HG03280 (cell line): ENCODE results near the gene SEC16A.

ENCODE experiments used
- ATAC-seq: cut with Tn5 transposase; IDR thresholded peaks from one replicate; pipeline ENCODE4 v1.9.1; 2021; ENCODE audit warnings: mild to moderate bottlenecking, moderate library complexity; ENCODE audit not compliant: unreplicated experiment

Gene SEC16A

GRCh38 chr9:136486131-136486530 is 3.3 kb upstream of the SEC16A start:
- ATAC-seq: no peak

DNA sequence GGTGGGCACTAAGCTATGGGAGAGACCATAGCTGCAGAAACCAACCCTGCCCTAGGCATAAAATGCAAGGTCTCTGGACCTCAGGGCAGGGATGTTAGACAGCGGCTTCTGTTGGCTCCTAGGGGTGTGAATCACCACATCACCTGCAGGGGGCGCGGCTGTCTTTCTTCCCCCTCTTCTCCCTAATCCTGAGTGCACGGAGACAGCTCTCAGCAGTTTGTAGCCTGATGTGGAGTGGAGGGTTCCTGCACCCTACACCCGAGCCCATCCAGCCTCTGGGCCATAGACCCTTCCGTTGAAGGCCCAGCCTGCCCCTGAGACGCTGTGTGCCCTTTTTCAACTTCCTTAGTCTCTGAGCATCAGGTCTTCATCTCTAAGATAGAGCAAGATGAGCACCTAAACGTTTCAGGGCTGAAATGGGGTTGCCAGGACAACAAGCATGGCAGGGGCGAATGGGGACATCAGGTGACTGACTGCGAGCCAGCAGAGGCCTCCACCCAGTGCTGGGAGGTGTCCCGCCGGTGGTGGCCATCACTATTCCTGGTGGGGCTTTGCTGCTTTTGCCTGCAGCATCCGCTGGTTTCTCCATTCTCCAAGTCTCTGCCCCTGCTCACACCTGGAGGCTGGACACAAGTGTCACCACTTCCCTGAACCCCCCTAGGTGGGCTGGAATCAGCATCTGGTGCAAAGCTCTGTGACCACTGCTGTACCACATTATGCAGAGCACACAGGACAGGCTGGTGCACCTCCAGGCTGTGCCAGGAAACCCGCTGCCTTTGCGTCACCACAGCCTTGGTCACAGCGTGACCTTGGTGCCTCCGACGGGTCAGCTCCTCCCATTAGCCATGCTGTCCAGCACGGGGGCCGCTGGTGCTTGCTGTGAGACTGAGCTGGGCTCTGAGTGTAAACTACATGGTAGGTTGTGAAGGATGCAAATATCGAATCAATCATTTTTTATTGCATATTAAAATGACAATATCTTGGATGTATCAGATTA is 2.5 kb upstream of the SEC16A start:
- no peak for ATAC-seq

- ATAC-seq: no peak
Measured at GRCh38 chr9:136484153-136485048, 1.6 kb upstream of the SEC16A start.

GRCh38 chr9:136483589-136484152 is 831 bp upstream of the SEC16A start:
- ATAC-seq: peak; percentile 62

DNA sequence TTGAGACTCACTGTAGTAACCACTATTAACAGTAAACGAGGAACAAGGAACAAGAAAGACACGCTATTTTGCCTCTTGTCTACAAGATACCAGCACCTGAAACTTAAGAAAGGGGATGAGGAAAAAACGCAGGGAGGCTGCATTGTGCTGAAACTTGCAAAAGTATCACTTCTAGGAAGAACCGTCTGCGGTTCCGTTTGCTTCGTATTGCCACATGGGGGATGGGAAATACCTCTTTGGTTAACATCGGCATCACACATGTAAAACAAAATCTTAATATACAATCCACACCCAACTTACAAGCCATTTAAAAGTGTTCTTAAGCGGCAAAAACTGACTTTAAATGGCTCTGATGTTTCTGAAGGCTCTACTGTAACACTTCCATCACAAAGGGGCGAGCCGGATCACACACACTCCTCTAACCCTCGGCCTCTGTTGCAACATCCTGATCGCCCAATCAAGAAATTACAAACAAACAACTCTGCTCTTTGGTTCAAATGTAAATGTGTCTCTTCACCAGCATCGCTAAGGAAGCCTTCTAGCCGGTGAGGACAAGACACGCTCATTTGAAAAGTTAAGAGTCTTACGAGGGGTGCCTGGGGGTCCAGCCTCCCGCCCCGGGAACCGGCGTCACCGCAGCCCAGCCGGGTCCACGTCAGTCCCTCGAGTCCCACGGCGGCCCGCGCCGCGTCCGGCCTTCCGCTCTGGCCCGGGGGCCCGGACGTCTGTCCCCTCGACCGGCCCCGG is 621 bp downstream of the SEC16A start:
- ATAC-seq: no peak

DNA sequence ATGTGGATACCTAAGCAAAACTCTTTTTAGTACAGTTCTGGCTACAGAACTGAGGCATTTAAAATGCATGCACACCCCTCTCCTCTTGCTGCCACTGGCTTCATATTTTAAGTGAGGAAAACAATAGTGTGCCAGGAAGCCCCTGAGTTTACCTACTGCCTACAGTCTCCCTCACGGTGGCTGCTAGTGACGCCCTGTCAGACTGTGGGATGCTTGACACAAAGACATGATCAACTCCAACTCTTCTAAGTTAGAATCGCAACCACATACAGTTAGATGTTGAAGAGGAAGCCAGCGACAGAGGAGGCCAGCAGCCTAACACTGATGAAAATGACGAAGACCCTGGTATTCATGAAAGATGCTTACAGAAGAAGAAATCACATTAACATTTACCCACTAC is 1.3 kb downstream of the SEC16A start:
- ATAC-seq: no peak

DNA sequence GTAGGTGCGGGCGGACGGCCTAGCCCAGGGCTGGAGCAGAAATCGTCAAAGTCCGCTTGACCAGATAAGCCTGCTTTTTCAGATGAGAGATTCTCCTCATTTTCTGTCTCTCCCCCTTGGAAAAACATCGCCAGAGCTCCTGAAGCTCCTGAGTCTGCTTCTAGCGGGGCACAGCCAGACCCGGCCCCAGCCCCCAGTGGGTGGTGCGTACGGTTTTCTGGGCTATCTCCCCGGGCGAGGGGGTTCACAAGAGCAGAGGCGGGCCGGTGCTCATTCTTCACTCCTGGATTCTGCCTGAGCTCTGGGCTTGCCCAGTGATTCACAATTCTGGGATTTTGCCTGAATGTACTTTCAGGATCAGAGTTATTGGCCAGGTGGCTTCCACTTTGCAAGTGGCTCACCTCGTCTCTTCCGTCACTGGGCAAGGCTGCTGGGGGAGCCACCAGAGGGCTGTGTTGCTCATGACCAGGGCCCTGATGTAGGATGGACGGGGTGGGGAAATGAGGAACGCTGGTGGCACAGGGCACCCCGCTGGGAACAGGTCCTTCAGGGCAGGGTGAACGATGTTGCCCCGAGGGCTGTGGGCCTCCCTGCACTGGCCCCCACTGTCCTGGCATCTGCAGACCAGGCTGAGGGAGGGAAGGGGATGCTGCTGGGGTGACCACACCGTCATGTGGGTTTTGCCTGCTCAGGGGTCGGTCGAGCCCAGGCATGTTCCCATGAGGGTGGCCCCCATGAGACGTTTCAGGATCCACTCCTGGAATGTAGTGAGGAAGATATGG is 6.3 kb downstream of the SEC16A start:
- no peak for ATAC-seq

GRCh38 chr9:136474974-136475865 is 7.6 kb downstream of the SEC16A start:
- ATAC-seq: no peak

DNA sequence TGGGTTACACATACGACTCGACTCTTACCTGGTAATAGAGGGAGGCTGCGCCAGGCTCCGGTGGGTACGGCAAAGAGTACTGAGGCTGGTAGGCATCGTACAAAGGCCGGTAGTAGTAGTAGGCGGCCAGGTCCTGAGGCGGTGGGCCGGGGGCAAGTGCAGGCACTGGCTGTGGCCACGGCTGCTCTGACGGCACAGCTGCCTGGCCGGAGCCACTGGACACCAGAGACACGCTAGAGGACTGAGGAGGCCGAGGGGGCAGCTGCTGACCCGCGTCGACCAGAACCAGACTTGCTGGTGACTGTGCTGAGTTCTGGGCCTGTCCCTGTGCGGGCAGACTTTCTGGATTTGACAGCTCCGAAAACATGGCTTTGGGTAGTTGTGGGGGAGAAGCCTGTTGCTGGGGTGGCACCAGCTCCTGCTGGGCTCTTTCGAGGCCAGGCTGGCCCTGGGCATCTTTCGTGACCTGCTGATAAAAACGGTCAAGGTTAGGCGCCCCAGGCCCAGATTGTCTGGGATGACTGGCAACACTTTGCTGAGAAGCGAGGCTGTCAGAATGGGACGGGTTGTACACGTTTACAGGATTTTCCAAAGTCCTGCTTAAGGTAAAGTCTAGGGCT is 8.7 kb downstream of the SEC16A start:
- no peak for ATAC-seq

- ATAC-seq: no peak
Measured at GRCh38 chr9:136473354-136473721, 9.5 kb downstream of the SEC16A start.

DNA sequence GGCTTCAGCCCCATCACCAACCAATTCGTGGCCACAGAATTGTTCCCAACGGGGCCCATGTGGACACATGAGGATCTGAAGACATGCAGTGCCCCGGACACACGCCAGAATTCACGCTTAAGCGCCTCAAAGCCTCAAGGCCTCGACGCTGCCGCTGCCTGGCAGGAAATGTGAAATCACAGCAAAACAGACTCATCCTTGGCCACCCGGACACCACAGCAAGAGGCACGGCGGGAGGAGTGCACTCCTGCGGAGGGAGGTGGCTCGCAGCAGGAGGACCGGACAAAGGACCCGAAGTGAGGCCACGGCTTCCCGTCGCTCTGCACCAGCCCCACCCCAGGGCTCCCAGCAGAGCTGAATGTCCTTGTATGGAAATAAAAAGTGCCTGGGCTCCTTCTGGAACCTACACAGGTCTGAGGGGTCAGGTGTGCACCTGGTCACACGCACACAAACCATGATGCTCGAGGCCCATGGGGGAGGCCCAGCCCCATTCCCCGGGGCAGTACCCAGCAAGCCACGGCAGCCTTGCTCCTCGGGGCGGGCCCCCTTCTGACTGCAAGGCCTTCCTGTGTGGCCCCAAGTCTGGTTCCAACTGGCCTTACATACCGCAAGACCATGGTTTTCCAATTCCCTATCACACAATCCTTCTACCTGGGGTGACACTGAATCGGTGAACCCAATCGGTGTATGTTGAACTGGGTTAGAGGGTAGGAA is 10.0 kb downstream of the SEC16A start:
- ATAC-seq: no peak

GRCh38 chr9:136471802-136472487 is 10.9 kb downstream of the SEC16A start:
- no peak for ATAC-seq

- no peak for ATAC-seq
Measured at GRCh38 chr9:136470792-136471469, 11.9 kb downstream of the SEC16A start.

DNA sequence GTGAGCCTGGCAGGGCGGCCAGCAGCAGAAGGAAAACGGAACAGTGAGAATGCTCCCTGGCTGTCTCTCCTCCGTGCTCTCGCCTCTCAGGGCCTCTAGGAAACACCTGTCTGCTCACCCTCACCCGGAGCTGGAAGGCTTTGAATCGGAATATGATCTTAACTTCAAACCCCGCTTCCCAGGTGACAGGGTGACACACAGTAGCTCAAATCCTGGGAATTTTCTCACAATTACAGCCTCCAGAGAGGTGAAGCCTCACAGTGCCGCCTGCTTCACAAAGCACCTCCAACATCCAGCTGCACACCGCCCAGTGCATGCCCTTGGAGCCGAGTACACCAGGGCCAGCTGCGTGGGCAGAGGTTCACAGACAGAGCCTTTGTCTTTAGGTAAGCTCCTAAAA is 12.5 kb downstream of the SEC16A start:
- ATAC-seq: no peak

- no peak for ATAC-seq
Measured at GRCh38 chr9:136467766-136468165, 15.1 kb downstream of the SEC16A start.

GRCh38 chr9:136466155-136466541 is 16.7 kb downstream of the SEC16A start:
- ATAC-seq: no peak
